ENCODE data around the gene COX7A2L.
"Not testable (repeated sequence)": the region's sequence is repeated elsewhere in the genome, so short reads cannot be mapped to it uniquely, and the experiment has no call there.

Gene COX7A2L

DNA sequence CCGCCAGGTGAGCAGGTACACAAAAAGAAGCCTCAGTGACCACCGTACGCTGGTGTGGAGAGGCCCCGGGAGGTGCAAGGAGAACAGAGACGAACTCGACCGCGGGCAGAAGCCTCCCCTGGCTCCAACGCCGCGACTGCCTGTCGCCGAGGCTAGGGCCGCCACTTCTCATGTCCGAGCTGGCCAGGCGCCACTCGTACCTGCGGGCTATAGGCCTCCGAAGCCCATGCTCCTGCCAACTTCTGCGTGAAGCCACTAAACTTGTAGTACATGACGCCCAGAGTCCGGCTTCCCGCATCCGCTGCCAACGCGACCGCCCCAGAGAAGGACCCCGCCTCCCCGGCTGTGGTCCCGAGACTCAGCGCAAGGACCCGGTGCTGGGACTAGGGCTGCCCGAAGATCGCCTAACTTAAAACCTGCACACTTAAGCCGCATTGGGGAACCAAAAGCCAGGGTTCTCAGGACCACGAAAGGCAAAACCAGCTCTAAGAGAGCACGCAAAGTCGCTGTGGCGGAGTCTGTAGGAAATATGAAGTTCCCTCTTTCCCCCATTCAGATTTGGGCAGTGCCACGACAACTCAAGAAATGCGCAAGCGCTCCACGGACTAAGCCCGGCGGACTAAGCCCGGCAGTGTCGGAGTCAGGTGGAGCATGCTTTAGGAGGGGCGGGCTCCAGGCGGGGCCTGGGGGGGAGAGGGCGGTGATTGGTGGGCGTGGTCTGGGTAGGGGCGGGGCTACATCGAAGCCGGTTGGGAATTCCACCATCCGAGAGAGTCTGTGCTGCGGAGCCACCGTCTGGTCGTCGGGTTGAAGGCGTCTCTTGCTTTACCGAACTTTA lies at the start of gene COX7A2L:
Gene COX7A2L (minus strand): TSS at position 328 of the 838 bp plus-strand sequence. CDS start 56 bp downstream, at position 272.
- DNase-seq, result peak; percentile 99

DNA sequence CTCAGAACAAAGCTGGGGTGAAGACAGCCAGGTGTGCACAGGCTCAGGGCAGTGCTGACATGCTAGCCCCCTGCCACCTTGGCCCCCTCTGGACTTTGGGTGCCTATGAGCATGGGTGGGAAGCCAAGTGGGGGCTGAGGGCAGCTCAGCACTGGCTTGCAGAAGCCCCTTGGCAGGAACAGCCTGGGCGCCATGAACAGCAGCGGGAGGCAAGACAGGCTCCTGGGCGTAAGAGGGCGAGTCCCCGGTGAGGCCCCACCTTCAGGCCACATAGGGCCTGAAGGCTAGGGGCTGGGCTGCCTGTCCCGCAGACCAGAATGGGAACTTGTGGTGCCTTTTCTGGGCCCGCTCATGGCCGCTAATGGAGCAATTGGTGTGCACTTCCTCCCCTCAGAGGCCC lies 47.0 kb upstream of the COX7A2L start:
- no peak for DNase-seq

GRCh38 chr2:42407476-42407875 lies 46.5 kb upstream of the COX7A2L start:
- DNase-seq, result no peak

GRCh38 chr2:42404676-42405075 lies 43.7 kb upstream of the COX7A2L start:
- no peak for DNase-seq

GRCh38 chr2:42401773-42402172 lies 40.8 kb upstream of the COX7A2L start:
- DNase-seq, result no peak

DNA sequence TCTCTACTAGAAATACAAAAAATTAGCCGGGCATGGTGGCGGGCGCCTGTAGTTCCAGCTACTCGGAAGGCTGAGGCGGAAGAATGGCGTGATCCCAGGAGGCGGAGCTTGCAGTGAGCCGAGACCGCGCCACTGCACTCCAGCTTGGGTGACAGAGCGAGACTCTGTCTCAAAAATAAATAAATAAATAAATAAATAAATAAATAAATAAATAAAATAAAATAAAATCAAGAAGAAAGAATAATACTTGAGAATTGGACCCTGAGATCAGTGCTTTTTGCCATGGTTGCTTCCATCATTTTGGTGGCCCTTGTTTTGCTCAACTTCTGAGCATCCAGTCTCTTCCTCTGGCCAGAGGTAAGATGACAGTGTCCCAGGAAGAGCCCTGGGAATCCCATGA lies 37.0 kb upstream of the COX7A2L start:
- DNase-seq, result not testable (repeated sequence)

DNA sequence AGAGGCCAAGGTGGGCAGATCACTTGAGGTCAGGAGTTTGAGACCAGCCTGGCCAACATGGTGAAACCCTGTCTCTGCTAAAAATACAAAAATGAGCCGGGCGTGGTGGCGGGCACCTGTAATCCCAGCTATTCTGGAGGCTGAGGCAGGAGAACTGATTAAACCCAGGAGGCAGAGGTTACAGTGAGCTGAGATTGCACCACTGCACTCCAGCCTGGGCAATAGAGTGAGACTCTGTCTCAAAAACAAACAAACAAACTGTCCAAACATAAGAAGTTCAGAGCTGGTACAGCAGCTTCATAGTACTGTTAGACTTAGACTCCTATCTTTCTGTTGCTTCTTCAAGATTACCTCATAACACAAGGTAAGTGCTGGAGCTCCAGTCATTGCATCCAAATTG lies 32.3 kb upstream of the COX7A2L start:
- not testable (repeated sequence) for DNase-seq

DNA sequence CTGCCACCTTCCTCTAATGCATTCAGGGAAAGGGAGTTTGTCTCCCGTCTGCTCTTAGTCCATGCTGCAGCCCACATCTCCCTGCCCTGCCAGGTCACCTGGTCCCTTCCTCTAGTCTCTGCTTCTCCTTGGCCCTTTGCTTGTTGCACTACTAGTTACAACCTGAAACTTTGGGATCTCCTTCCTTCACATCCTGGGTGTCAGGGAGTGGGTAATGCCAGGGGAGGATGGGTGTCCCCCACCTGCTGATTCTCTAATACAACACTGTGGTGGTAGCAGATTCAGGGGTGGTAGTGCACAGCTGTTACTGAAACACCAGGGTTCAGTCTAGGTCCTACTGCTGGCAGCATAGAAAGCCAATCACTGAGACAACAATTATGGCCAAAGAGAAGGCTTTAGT lies 31.2 kb upstream of the COX7A2L start:
- no peak for DNase-seq

- DNase-seq, result no peak
These were observed 29.5 kb upstream of the COX7A2L start for GRCh38 chr2:42390401-42390969.

GRCh38 chr2:42386682-42387081 lies 25.7 kb upstream of the COX7A2L start:
- DNase-seq, result no peak

- no peak for DNase-seq
These were observed 24.2 kb upstream of the COX7A2L start for GRCh38 chr2:42385225-42385624.

GRCh38 chr2:42383855-42384530 lies 23.0 kb upstream of the COX7A2L start:
- DNase-seq, result no peak

DNA sequence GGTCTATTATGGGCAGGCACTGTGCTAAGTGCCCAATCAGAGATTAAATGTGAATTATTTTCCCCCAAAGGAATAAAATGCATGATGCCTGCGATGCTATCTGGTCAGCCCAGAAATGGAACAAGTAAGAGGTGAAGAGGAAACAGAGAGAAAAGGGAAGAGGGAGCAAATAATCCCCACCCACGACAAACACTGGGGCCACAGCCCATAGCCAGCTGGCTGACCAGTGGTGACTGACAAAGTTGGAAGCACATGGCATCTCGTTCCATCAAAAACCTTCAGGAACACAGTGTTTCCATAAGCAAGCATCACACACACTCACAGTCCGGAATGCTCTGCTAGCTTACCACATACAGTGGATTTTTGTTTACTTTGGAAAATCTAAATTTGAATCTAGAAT lies 21.1 kb upstream of the COX7A2L start:
- no peak for DNase-seq

DNA sequence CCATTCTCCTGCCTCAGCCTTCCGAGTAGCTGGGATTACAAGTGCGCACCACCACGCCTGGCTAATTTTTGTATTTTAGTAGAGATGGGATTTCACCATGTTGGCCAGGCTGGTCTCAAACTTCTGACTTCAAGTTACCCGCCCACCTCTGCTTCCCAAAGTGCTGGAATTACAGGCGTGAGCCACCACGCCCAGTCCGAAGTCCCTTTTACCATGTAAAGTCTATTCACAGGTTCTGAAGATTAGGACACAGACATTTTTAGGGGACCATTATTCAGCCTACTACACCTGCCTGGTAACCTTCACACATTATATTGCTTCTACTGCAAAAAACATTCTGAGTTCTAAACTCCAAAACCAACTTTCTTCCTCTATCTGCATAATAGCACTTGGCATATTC lies 19.0 kb upstream of the COX7A2L start:
- not testable (repeated sequence) for DNase-seq

- DNase-seq, result no peak
These were observed 17.4 kb upstream of the COX7A2L start for GRCh38 chr2:42378415-42378814.

DNA sequence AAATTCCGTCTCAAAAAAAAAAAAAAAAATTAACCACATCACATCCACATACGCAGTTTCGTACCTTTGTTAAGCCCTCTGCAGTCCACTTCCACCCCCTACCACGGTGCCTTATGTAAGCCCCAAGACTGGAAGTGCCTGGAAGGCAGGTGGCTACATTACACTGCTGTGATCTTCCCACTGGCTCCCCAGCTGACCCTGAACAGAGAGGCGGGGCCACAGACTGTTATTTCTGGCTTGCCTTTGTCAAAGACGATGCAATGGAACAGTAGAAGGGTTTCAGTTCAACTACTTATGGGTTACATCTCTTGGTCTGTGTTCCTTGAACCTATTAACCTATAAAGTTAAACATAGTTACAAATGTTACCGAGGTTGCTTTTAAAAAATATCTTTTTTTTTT lies 15.7 kb upstream of the COX7A2L start:
- DNase-seq, result no peak

DNA sequence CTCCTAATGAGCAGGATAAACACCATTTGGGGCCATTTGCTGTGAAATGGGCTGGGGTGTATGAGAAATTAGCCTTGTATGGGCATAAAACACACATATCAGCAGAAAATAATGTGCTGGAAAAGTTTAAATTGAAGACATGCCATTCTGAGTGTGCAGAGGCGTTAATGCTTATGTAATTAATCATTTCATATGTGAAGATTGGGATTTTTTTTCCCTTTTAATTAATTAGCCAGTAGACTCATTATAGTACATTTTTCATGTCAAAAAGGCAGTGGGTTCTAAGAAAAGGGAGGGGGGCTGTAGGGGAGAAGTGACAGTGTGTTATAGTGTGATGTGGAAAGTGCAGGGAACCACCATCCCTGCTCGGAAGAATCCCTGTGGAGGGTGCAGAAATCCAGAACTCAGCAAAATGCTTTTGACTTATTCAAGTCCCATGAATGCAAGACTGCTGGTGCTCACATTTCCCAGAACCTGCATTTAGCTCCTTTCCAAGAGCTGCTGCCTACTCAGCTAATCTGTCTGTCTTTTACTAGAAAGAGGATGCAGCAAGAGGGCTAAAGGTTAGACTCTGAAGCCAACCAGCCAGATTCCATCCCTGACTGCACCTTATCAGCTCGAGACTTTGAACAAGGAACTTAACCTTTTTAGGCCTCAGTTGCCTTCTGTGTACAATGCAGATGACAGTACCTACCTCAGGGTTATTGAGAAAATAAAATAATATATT lies 11.6 kb upstream of the COX7A2L start:
- no peak for DNase-seq

- DNase-seq, result no peak
These were observed 10.8 kb upstream of the COX7A2L start for GRCh38 chr2:42371611-42372473.

- DNase-seq, result no peak
These were observed 8.7 kb upstream of the COX7A2L start for GRCh38 chr2:42369532-42370229.

GRCh38 chr2:42368817-42369531 lies 8.0 kb upstream of the COX7A2L start:
- DNase-seq, result no peak

- no peak for DNase-seq
These were observed 6.8 kb upstream of the COX7A2L start for GRCh38 chr2:42367835-42368234.

All from left hindlimb (tissue), 1 donor.